Fibroblast of lung (primary cell): Measurements from ENCODE around the gene SLC44A5. TPM values are rescaled to one million over a fixed set of nuclear protein-coding genes. Genes with fewer than 3 reads are reported as not detected.

Experiments used
- DNase-seq, 2 donors: peaks; one replicate each; pipeline versions ENCODE4 v3.0.0 to v3.0.0-alpha.2; 2010; ENCODE audit warnings: low read depth in 2 of 2
- H2AFZ ChIP-seq: 2 replicates; pipeline ENCODE4 v1.5.1; 2012; ENCODE audit warnings: low read length, control low read depth, inconsistent platforms
- H3K27ac ChIP-seq: 2 replicates; pipeline ENCODE4 v1.5.1; 2011; ENCODE audit warnings: low read length, control low read depth; ENCODE audit not compliant: insufficient read depth
- H3K27me3 ChIP-seq: 2 replicates; pipeline ENCODE4 v1.5.1; 2011; ENCODE audit warnings: mild to moderate bottlenecking, low read length; ENCODE audit not compliant: control insufficient read depth, insufficient read depth
- H3K36me3 ChIP-seq: 2 replicates; pipeline ENCODE4 v1.5.1; 2011; ENCODE audit warnings: low read length; ENCODE audit not compliant: control insufficient read depth, insufficient read depth
- H3K4me1 ChIP-seq: 2 replicates; pipeline ENCODE4 v1.5.1; 2011; ENCODE audit warnings: low read length; ENCODE audit not compliant: control insufficient read depth, insufficient read depth; ENCODE audit errors: extremely low read depth
- H3K4me2 ChIP-seq: 2 replicates; pipeline ENCODE4 v1.5.1; 2011; ENCODE audit warnings: low read length, control low read depth; ENCODE audit not compliant: insufficient read depth; ENCODE audit errors: extremely low read depth
- H3K4me3 ChIP-seq, 4 experiments: fragments of 200-600 bp in 1 of 4; sonication (generic) in 1 of 4; replicated peaks in 1 of 4; 2 replicates each; pipeline ENCODE4 v1.5.1; 2011 to 2016; ENCODE audit warnings: low read length in 4 of 4, low read depth in 3 of 4, mild to moderate bottlenecking in 3 of 4, control low read depth in 2 of 4, inconsistent platforms in 1 of 4, mixed read lengths in 1 of 4; ENCODE audit not compliant: insufficient read depth in 1 of 4; ENCODE audit errors: control extremely low read depth in 1 of 4
- H3K79me2 ChIP-seq: 2 replicates; pipeline ENCODE4 v1.5.1; 2012; ENCODE audit warnings: mild to moderate bottlenecking, low read length, inconsistent platforms; ENCODE audit not compliant: control insufficient read depth, insufficient read depth
- H3K9ac ChIP-seq: 2 replicates; pipeline ENCODE4 v1.5.1; 2011; ENCODE audit warnings: mild to moderate bottlenecking, low read length, control low read depth; ENCODE audit not compliant: insufficient read depth
- H3K9me3 ChIP-seq: 2 replicates; pipeline ENCODE4 v1.5.1; 2012; ENCODE audit warnings: low read depth, low read length; ENCODE audit not compliant: control insufficient read depth, insufficient read depth
- H4K20me1 ChIP-seq: 2 replicates; pipeline ENCODE4 v1.5.1; 2011; ENCODE audit warnings: low read length; ENCODE audit not compliant: control insufficient read depth, insufficient read depth; ENCODE audit errors: extremely low read depth
- CTCF ChIP-seq, 2 donors: IDR thresholded peaks in 1 of 2; conservative IDR thresholded peaks in 1 of 2; 1 replicate in 1 of 2; 2 replicates in 1 of 2; pipeline ENCODE4 v1.5.1; 2011 to 2012; ENCODE audit warnings: low read length in 2 of 2, control low read depth in 1 of 2, inconsistent platforms in 1 of 2, low read depth in 1 of 2, mild to moderate bottlenecking in 1 of 2
- EZH2 ChIP-seq: IDR thresholded peaks from 2 replicates; pipeline ENCODE4 v1.5.1; 2012; ENCODE audit warnings: low read length, control low read depth, mild to moderate bottlenecking; ENCODE audit errors: missing control alignments
- polyA plus RNA-seq, 2 donors: library from polyadenylated mRNA; depleted of rRNA in 1 of 2; stranded (reverse) in 1 of 2; unstranded in 1 of 2; fragments of >200 nt; gene quantifications; 2 replicates each; pipeline ENCODE4 v1.2.1, GENCODE V29; 2011 to 2012; ENCODE audit warnings: missing spikeins in 1 of 2
- total RNA-seq: library from RNA; depleted of rRNA; stranded (reverse); fragments of >200 nt; gene quantifications from 2 replicates; pipeline ENCODE4 v1.2.1, GENCODE V29; 2014

The SLC44A5 gene
- total and polyA plus RNA-seq, 2 donors (not counting 1 experiment from before 2014, with no cell fraction given) = under 0.01 to 0.03 TPM

- Histone ChIP-seq H3K27ac (no peak overlapping the region), H3K27me3 (no peaks in the 10 kb centered on the region), H3K4me2 (no peak overlapping the region), H3K9ac (no peak overlapping the region), H3K4me3 (no peak overlapping the region), H2AFZ (no peak overlapping the region), H3K79me2 (no peaks in the 10 kb centered on the region), H3K36me3 (no peaks in the 10 kb centered on the region), H3K9me3 (no peaks in the 10 kb centered on the region), H4K20me1 (no peaks in the 10 kb centered on the region), H3K4me1 (no peaks in the 10 kb centered on the region)
- TF ChIP-seq EZH2 (no peak), CTCF (conservative IDR thresholded peaks at IDR 0.05 in 1 of 2, IDR thresholded peaks at IDR 0.05 in 1 of 2; ENCODE audit: low read depth in 1 of 2, low read length in 2 of 2) (no peak)
- no peak for DNase-seq
Measured at GRCh38 chr1:75396745-75397144, 214.2 kb downstream of the SLC44A5 start.

DNA sequence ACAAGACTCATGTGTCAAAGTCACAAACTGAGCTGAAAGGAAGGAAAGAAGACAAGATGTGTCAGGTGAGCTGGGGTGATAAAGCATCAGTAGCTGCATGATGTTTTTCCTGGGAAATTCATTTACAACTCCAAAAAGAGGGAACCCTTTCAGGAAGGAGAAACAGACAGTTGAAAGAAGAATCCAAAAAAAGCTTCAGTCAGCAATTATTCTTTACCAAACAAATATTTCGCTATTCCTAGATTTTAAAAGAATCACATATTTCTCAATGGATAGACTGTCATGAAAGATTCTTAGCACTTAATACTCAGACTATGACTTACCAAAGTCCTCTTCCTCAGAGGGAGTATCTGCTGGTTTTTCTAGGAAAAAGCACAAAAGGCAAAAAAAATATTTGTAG, 214.7 kb downstream of the SLC44A5 start:
- H3K4me1 ChIP-seq = no peaks in the 10 kb centered on the region
- H3K4me3 ChIP-seq = no peak overlapping the region
- H3K9me3 ChIP-seq = no peaks in the 10 kb centered on the region
- H4K20me1 ChIP-seq = no peaks in the 10 kb centered on the region
- H3K79me2 ChIP-seq = no peaks in the 10 kb centered on the region
- H3K27me3 ChIP-seq = no peaks in the 10 kb centered on the region
- no peak overlapping the region for H3K27ac ChIP-seq
- no peak overlapping the region for H3K9ac ChIP-seq
- no peaks in the 10 kb centered on the region for H3K36me3 ChIP-seq
- TF ChIP-seq CTCF (conservative IDR thresholded peaks at IDR 0.05 in 1 of 2, IDR thresholded peaks at IDR 0.05 in 1 of 2; ENCODE audit: low read depth in 1 of 2, low read length in 2 of 2) = no peak
- no peak for TF ChIP-seq EZH2
- H2AFZ ChIP-seq = no peak overlapping the region
- no peak for DNase-seq
- H3K4me2 ChIP-seq = no peak overlapping the region

GRCh38 chr1:75394386-75395139, 216.4 kb downstream of the SLC44A5 start:
- no peak for DNase-seq
- no peak overlapping the region for H2AFZ ChIP-seq
- H3K79me2 ChIP-seq = no peaks in the 10 kb centered on the region
- H3K4me1 ChIP-seq = no peaks in the 10 kb centered on the region
- H3K9ac ChIP-seq = no peak overlapping the region
- H3K27me3 ChIP-seq = no peaks in the 10 kb centered on the region
- TF ChIP-seq EZH2 (no peak), CTCF (conservative IDR thresholded peaks at IDR 0.05 in 1 of 2, IDR thresholded peaks at IDR 0.05 in 1 of 2; ENCODE audit: low read depth in 1 of 2, low read length in 2 of 2) (no peak)
- H4K20me1 ChIP-seq = no peaks in the 10 kb centered on the region
- no peaks in the 10 kb centered on the region for H3K9me3 ChIP-seq
- no peaks in the 10 kb centered on the region for H3K36me3 ChIP-seq
- H3K27ac ChIP-seq = no peak overlapping the region
- no peak overlapping the region for H3K4me3 ChIP-seq
- H3K4me2 ChIP-seq = no peak overlapping the region
